KOPT-K1 (cell line): ENCODE data around the gene ESPNL.
"Not testable (repeated sequence)": the region's sequence is repeated elsewhere in the genome, so short reads cannot be mapped to it uniquely, and the experiment has no call there.

Experiments used
- H3K27ac ChIP-seq: fragments of 200-600 bp; sonication (generic); 2 replicates; pipeline ENCODE4 v1.5.1; 2016; ENCODE audit warnings: antibody characterized with exemption, mild to moderate bottlenecking, low read depth, low read length; ENCODE audit not compliant: poor library complexity, severe bottlenecking
- H3K36me3 ChIP-seq: fragments of 200-600 bp; sonication (generic); 2 replicates; pipeline ENCODE4 v1.5.1; 2017; ENCODE audit warnings: antibody characterized with exemption, mild to moderate bottlenecking, low read length, moderate library complexity; ENCODE audit not compliant: insufficient read depth
- H3K9me3 ChIP-seq: fragments of 200-600 bp; sonication (generic); 2 replicates; pipeline ENCODE4 v1.5.1; 2017; ENCODE audit warnings: antibody characterized with exemption, low read length, mild to moderate bottlenecking; ENCODE audit not compliant: insufficient read depth, poor library complexity, severe bottlenecking

ESPNL gene

GRCh38 chr2:238113611-238114010, 13.5 kb downstream of the ESPNL start:
- Histone ChIP-seq H3K9me3 (peaks cover 29% of the 10 kb centered on the region), H3K36me3 (no peaks in the 10 kb centered on the region), H3K27ac (no peak overlapping the region)

DNA sequence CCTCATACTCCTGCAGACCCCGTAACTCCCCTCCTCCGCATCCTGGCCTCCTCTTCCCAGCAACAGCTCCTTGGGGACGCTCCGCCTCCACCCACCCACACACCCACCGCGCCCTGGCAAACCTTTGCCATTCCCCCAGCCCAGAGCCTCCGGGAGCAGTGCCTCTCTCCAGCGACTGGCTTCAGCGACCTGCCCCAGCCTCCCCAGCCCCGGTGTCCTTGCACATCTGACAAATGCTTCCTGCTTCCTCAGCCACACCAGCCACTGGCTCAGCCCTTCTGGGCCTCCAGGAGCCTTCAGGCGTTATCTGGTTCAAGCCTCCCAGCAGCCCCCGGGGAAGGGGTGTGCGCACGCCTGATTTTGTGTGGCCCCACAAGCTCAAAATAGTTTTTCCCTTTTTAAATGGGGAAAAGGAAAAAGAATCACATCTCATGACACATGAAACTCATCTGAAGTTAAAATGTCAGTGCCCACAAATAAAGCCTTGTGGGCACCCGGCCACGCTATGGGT, 14.2 kb downstream of the ESPNL start:
- H3K36me3 ChIP-seq = no peaks in the 10 kb centered on the region
- no peak overlapping the region for H3K27ac ChIP-seq
- H3K9me3 ChIP-seq = peaks cover 29% of the 10 kb centered on the region

DNA sequence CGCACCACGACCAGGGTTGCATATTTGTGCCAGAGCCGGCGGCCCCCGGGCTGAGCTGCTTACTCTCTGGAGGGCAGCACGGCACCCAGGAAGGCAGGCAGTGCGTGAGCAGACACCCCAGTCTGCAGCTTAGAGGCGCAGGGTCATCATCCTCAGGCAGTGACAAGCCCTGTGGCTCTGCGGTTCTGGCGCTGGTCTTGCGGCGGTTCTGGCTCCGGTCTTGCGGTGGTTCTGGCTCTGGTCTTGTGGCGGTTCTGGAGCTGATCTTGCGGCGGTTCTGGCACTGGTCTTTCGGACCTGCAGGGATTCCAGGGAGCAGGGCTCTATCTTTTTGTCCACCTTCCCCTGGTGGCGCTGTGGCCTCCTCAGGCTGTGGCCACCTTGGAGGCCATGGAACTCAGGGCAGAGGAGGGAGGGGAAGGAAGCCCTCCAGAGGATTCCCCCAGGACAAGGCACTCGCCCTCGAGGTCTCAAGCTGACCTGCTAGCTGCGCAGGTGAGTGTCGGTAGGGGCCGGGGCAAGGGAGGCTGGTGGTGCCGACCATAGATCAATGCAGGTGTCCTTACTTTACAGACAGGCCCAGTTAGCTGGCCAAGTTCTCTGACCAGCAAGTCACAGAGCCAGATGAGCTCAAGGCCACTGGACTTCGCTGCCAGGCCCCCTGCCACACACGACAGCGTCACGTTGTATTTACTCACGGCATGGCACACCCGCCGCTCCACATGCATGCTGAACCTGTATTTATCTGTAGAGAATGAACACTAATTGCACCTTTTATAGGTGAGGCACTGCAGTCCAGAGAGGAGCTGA, 14.9 kb downstream of the ESPNL start:
- Histone ChIP-seq H3K36me3 (no peaks in the 10 kb centered on the region), H3K9me3 (peaks cover 29% of the 10 kb centered on the region), H3K27ac (no peak overlapping the region)

DNA sequence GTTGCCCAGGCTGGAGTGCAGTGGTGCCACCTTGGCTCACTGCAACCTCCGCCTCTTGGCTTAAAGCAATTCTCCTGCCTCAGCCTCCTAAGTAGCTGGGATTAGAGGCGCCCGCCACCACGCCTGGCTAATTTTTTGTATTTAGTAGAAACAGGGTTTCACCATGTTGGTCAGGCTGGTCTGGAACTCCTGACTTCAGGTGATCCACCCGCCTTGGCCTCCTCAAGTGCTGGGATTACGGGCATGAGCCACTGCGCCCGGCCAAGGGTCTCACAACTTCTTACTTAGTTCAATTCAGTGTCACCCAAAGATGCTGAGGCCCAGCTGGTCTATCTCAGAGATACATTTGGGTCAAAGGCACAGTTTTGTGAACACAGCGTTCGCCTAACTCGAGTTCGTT, 15.6 kb downstream of the ESPNL start:
- not testable (repeated sequence) for H3K27ac ChIP-seq, H3K36me3 ChIP-seq
- H3K9me3 ChIP-seq = peaks cover 26% of the 10 kb centered on the region

DNA sequence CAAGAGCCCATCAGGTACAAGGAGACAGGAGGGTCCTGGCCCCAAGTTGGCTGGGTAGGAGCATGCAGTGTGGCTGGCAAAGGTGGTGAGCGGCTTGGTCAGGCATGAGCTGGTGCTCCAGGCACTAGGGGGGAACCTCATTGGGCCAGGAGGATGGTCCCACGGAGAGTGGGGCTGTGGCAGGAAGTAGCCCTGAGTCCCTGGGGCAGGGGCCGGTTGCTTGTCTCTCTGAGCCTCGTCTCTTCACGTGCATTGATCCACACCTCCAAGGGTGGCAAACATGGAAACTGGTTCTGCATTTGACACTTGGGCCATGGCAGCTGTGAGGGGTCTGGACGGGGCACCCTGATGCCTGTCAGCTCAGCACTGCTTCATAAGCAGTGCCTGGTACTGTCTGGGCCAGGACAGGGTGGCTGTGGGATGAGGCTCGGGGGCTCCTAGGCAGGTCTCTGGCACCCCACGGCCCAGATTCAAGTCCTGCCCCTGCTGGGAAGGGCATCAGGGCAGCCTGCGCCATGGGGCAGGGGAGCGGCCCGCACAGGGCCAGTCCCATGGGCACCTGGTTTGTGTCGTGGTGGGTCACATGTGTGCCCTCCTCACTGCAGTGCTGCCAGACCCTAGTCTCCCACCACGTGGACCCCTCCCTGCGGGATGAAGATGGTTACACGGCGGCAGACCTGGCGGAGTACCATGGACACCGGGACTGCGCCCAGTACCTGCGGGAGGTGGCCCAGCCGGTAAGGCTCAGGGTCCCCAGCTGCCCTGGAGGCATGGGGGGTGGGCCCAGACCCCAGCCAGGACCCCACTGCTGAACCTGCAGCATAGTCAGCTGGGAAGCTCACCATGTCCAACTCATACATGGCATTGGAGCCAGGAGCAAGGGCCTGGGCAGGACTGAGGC, 16.4 kb downstream of the ESPNL start:
- Histone ChIP-seq H3K9me3 (peaks cover 20% of the 10 kb centered on the region), H3K36me3 (no peaks in the 10 kb centered on the region), H3K27ac (no peak overlapping the region)

- Histone ChIP-seq H3K27ac (no peak overlapping the region), H3K36me3 (no peaks in the 10 kb centered on the region), H3K9me3 (peaks cover 11% of the 10 kb centered on the region)
These were observed 17.3 kb downstream of the ESPNL start for GRCh38 chr2:238117199-238118154.

GRCh38 chr2:238119756-238120462, 19.8 kb downstream of the ESPNL start:
- no peak overlapping the region for H3K27ac ChIP-seq
- no peaks in the 10 kb centered on the region for H3K36me3 ChIP-seq
- H3K9me3 ChIP-seq = no peaks in the 10 kb centered on the region

DNA sequence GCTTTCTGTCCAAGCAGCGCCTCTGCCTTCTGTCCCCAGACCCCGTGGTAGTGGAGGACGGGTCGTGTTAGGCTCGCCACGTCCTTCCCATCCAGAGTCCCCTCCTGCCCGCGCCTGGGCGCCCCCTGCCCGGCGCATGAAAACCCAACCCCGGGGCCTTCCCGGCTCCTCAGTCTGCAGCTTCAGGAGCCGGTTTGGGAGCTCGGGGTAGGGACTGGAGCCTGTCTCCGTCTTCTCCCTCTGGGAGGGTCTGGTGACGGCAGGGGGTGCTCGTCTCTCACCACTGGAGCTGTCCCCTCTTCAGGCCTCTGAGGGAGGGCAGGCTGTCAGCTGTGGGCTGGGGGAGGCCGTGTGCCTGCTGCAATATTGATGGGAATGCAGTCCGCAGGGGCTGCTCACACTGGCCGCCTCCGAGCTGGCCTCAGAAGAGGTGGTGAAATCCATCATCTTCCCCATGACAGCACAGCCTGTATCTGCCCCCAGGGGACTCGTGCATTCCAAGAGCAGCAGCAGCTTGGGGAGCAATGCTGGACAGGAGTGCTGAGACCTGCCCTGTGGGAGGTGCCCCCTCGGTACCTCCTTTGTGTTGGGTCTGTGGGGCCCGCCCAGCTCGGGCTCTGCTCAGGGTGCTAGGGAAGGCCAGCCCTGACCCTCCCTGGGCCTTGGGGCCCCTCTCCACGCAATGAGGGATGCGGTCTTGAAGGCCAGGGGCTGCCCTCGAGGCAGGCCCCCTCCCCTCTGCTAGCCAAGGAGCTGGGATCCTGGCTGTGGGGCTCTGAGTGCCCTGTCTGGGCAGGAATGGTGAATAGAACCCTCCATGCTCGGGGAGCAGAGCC, 20.5 kb downstream of the ESPNL start:
- Histone ChIP-seq H3K9me3 (no peaks in the 10 kb centered on the region), H3K36me3 (no peaks in the 10 kb centered on the region), H3K27ac (no peak overlapping the region)

GRCh38 chr2:238121511-238122286, 21.6 kb downstream of the ESPNL start:
- Histone ChIP-seq H3K9me3 (no peaks in the 10 kb centered on the region), H3K36me3 (no peaks in the 10 kb centered on the region), H3K27ac (no peak overlapping the region)

- H3K36me3 ChIP-seq = no peaks in the 10 kb centered on the region
- H3K9me3 ChIP-seq = no peaks in the 10 kb centered on the region
- no peak overlapping the region for H3K27ac ChIP-seq
These were observed 22.4 kb downstream of the ESPNL start for GRCh38 chr2:238122287-238123217.

- Histone ChIP-seq H3K27ac (no peak overlapping the region), H3K36me3 (no peaks in the 10 kb centered on the region), H3K9me3 (no peaks in the 10 kb centered on the region)
These were observed 23.3 kb downstream of the ESPNL start for GRCh38 chr2:238123218-238123971.
